Neuronal stem cell (in vitro differentiated cells): ENCODE measurements around the gene CNTNAP2.

Experiments
- DNase-seq: peaks from one replicate; pipeline ENCODE4 v3.0.0-alpha.2; 2013; ENCODE audit warnings: low spot score
- H2AFZ ChIP-seq: one replicate; pipeline ENCODE4 v1.6.1; 2013; ENCODE audit warnings: mild to moderate bottlenecking, low read length, inconsistent platforms
- H2AK5ac ChIP-seq: 2 replicates; pipeline ENCODE4 v1.6.1; 2013; ENCODE audit warnings: low read depth, mild to moderate bottlenecking, inconsistent platforms, low read length, moderate library complexity, mixed read lengths
- H2BK120ac ChIP-seq: 2 replicates; pipeline ENCODE4 v1.6.1; 2013; ENCODE audit warnings: low read depth, mild to moderate bottlenecking, inconsistent platforms, low read length, moderate library complexity, mixed read lengths
- H2BK12ac ChIP-seq: one replicate; pipeline ENCODE4 v1.6.1; 2013; ENCODE audit warnings: low read length, inconsistent platforms
- H2BK15ac ChIP-seq: 2 replicates; pipeline ENCODE4 v1.6.1; 2013; ENCODE audit warnings: mild to moderate bottlenecking, low read length, inconsistent platforms, mixed read lengths
- H2BK5ac ChIP-seq: one replicate; pipeline ENCODE4 v1.6.1; 2013; ENCODE audit warnings: inconsistent platforms, mild to moderate bottlenecking, low read length, moderate library complexity
- H3K14ac ChIP-seq: one replicate; pipeline ENCODE4 v1.6.1; 2013; ENCODE audit warnings: low read length, inconsistent platforms
- H3K18ac ChIP-seq: 2 replicates; pipeline ENCODE4 v1.6.1; 2013; ENCODE audit warnings: low read length, inconsistent platforms
- H3K23ac ChIP-seq: 2 replicates; pipeline ENCODE4 v1.6.1; 2013; ENCODE audit warnings: low read depth, mild to moderate bottlenecking, mixed read lengths, low read length, inconsistent platforms; ENCODE audit not compliant: poor library complexity
- H3K27ac ChIP-seq: replicated peaks from 3 replicates; pipeline ENCODE4 v1.5.1; 2013; ENCODE audit warnings: low read length, inconsistent platforms
- H3K27me3 ChIP-seq, 3 experiments: 2 replicates each; pipeline ENCODE4 v1.6.1; 2013; ENCODE audit warnings: low read length in 3 of 3, mild to moderate bottlenecking in 2 of 3, inconsistent platforms in 1 of 3, low read depth in 1 of 3, mixed read lengths in 1 of 3, moderate library complexity in 1 of 3; ENCODE audit not compliant: control insufficient read depth in 3 of 3, insufficient read depth in 3 of 3
- H3K36me3 ChIP-seq, 2 donors: replicated peaks in 1 of 2; 2 replicates each; pipeline ENCODE4 v1.6.1; 2013; ENCODE audit warnings: low read length in 2 of 2; ENCODE audit not compliant: control insufficient read depth in 2 of 2, insufficient read depth in 2 of 2
- H3K4ac ChIP-seq: 2 replicates; pipeline ENCODE4 v1.6.1; 2013; ENCODE audit warnings: inconsistent platforms, mild to moderate bottlenecking, low read length, moderate library complexity
- H3K4me1 ChIP-seq, 2 donors: 1 replicate in 1 of 2; 2 replicates in 1 of 2; pipeline ENCODE4 v1.6.1; 2013; ENCODE audit warnings: low read length in 2 of 2, low read depth in 1 of 2; ENCODE audit not compliant: control insufficient read depth in 2 of 2, insufficient read depth in 1 of 2
- H3K4me2 ChIP-seq: one replicate; pipeline ENCODE4 v1.6.1; 2013; ENCODE audit warnings: mild to moderate bottlenecking, low read length, inconsistent platforms; ENCODE audit not compliant: insufficient read depth, poor library complexity, severe bottlenecking
- H3K4me3 ChIP-seq, 2 donors: 2 replicates each; pipeline ENCODE4 v1.5.1; 2013; ENCODE audit warnings: low read length in 2 of 2, mild to moderate bottlenecking in 2 of 2, inconsistent platforms in 1 of 2, moderate library complexity in 1 of 2
- H3K79me1 ChIP-seq: one replicate; pipeline ENCODE4 v1.6.1; 2013; ENCODE audit warnings: low read depth, mild to moderate bottlenecking, inconsistent platforms, low read length, moderate library complexity
- H3K9ac ChIP-seq: one replicate; pipeline ENCODE4 v1.6.1; 2013; ENCODE audit warnings: mild to moderate bottlenecking, low read depth, low read length, inconsistent platforms; ENCODE audit not compliant: poor library complexity
- H3K9me3 ChIP-seq, 2 donors: replicated peaks in 1 of 2; 2 replicates each; pipeline versions ENCODE3 to v1.6.1; 2013; ENCODE audit warnings: low read length in 2 of 2, mild to moderate bottlenecking in 2 of 2, inconsistent platforms in 1 of 2, low read depth in 1 of 2, mixed read lengths in 1 of 2, moderate library complexity in 1 of 2; ENCODE audit not compliant: control insufficient read depth in 2 of 2, insufficient read depth in 1 of 2
- H4K8ac ChIP-seq: one replicate; pipeline ENCODE4 v1.6.1; 2013; ENCODE audit warnings: low read depth, mild to moderate bottlenecking, inconsistent platforms, low read length, moderate library complexity
- H4K91ac ChIP-seq: one replicate; pipeline ENCODE4 v1.6.1; 2013; ENCODE audit warnings: low read length, low read depth, mild to moderate bottlenecking, inconsistent platforms; ENCODE audit not compliant: poor library complexity
- WGBS, 2 donors: extraction: QIAGEN DNeasy Blood & Tissue Kit; methylation state at CpG; one replicate each; pipeline ENCODE4 v1.1.7; 2013; ENCODE audit warnings: missing lambda C conversion rate in 2 of 2, mixed read lengths in 1 of 2; ENCODE audit not compliant: insufficient read length in 2 of 2, insufficient replicate concordance in 1 of 2; ENCODE audit errors: extremely low coverage in 2 of 2; 5-methylcytosine and 5-hydroxymethylcytosine counted together

CNTNAP2 gene

DNA sequence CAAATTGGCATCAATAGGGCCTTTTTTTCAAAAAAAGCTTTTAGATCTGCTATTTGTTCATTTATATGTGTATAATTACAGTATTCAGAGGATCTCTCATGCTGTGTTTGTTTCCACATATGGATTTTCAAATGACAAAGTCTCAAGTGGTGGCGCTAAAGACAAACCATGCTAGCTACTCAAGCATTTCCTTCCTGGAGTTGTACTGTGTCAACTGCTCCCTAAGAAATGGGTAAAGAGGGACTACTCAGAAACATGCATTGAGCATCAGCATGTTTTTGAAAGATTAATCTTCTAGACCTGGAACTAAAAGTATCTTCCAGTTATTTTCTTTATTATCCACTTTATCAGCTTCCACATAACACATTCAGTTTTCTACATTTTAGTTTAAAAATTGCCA is 12.7 kb downstream of the CNTNAP2 start:
- no CpG with 5 or more reads among the region's 1 CpG for WGBS, 2 donors
- H3K4me1 ChIP-seq = no peaks in the 10 kb centered on the region
- no peak overlapping the region for H4K91ac ChIP-seq
- H3K18ac ChIP-seq = no peak overlapping the region
- H3K4me2 ChIP-seq = no peak overlapping the region
- DNase-seq = no peak
- H2BK12ac ChIP-seq = no peak overlapping the region
- H3K79me1 ChIP-seq = no peaks in the 10 kb centered on the region
- no peak overlapping the region for H3K14ac ChIP-seq
- H2AFZ ChIP-seq = no peak overlapping the region
- no peak overlapping the region for H2AK5ac ChIP-seq
- H2BK5ac ChIP-seq = no peak overlapping the region
- no peak overlapping the region for H3K9ac ChIP-seq
- H2BK120ac ChIP-seq = no peak overlapping the region
- no peak overlapping the region for H3K23ac ChIP-seq
- no peak overlapping the region for H3K27ac ChIP-seq
- H3K27me3 ChIP-seq = no peaks in the 10 kb centered on the region
- H3K4me3 ChIP-seq = no peak overlapping the region
- no peaks in the 10 kb centered on the region for H3K9me3 ChIP-seq
- no peak overlapping the region for H4K8ac ChIP-seq
- H3K4ac ChIP-seq = no peak overlapping the region
- H2BK15ac ChIP-seq = no peak overlapping the region
- no peaks in the 10 kb centered on the region for H3K36me3 ChIP-seq

- Histone ChIP-seq H3K14ac (no peak overlapping the region), H3K36me3 (no peaks in the 10 kb centered on the region), H3K4me2 (no peak overlapping the region), H3K27ac (no peak overlapping the region), H3K9me3 (no peaks in the 10 kb centered on the region), H4K8ac (no peak overlapping the region), H2BK15ac (no peak overlapping the region), H2BK120ac (no peak overlapping the region), H3K18ac (no peak overlapping the region), H2AFZ (no peak overlapping the region), H3K9ac (no peak overlapping the region), H3K4ac (no peak overlapping the region), H3K27me3 (no peaks in the 10 kb centered on the region), H3K79me1 (no peaks in the 10 kb centered on the region), H2BK12ac (no peak overlapping the region), H2BK5ac (no peak overlapping the region), H2AK5ac (no peak overlapping the region), H3K4me3 (no peak overlapping the region), H3K23ac (no peak overlapping the region), H4K91ac (no peak overlapping the region), H3K4me1 (no peaks in the 10 kb centered on the region)
- no peak for DNase-seq
- WGBS, 2 donors = 100% methylated on average over 1 of the region's 9 CpGs; no CpG with 5 or more reads in 1 of the 2 donors
Measured at GRCh38 chr7:146129997-146130396, 13.4 kb downstream of the CNTNAP2 start.

- H2BK120ac ChIP-seq = no peak overlapping the region
- no peak overlapping the region for H3K23ac ChIP-seq
- H3K14ac ChIP-seq = no peak overlapping the region
- no peak for DNase-seq
- H4K91ac ChIP-seq = no peak overlapping the region
- no peaks in the 10 kb centered on the region for H3K79me1 ChIP-seq
- no peak overlapping the region for H2AK5ac ChIP-seq
- H3K18ac ChIP-seq = no peak overlapping the region
- H2BK5ac ChIP-seq = no peak overlapping the region
- no peak overlapping the region for H3K4me2 ChIP-seq
- no peaks in the 10 kb centered on the region for H3K9me3 ChIP-seq
- H3K27ac ChIP-seq = no peak overlapping the region
- no peak overlapping the region for H3K4ac ChIP-seq
- no peak overlapping the region for H2BK15ac ChIP-seq
- H3K36me3 ChIP-seq = no peaks in the 10 kb centered on the region
- H2AFZ ChIP-seq = no peak overlapping the region
- H3K4me1 ChIP-seq = no peaks in the 10 kb centered on the region
- H2BK12ac ChIP-seq = no peak overlapping the region
- H3K27me3 ChIP-seq = no peaks in the 10 kb centered on the region
- no peak overlapping the region for H3K4me3 ChIP-seq
- no CpG with 5 or more reads among the region's 8 CpGs for WGBS, 2 donors
- no peak overlapping the region for H4K8ac ChIP-seq
- H3K9ac ChIP-seq = no peak overlapping the region
Measured at GRCh38 chr7:146131701-146132100, 15.1 kb downstream of the CNTNAP2 start.

DNA sequence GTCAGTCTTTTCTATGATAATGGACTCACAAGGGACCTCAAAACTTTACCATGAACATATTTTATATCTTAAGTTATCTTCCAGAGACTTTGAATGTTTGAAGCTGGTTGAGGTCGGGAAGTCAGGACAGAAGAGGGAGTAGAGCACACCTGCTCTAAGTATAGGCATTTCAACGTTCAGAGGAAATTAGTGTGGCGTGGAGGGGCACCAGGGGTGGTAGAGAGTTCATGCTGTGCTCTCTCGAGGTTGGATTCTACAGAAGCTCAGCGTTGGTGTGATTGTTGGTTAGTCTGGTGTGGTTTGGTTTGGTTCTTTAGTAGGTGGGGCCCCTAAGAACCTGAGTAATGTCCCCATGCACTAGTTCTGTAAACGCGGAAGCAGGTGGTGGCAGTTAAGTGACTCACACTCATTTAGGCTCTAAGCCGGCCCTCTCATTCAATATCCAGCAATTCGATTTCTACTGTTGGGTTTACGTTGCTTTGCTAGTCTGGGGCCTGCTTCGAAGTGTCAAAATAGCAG is 19.8 kb downstream of the CNTNAP2 start:
- Histone ChIP-seq H3K27ac (no peak overlapping the region), H3K14ac (no peak overlapping the region), H3K27me3 (no peaks in the 10 kb centered on the region), H2AFZ (no peak overlapping the region), H3K4me1 (no peaks in the 10 kb centered on the region), H3K18ac (no peak overlapping the region), H3K79me1 (no peaks in the 10 kb centered on the region), H3K36me3 (no peaks in the 10 kb centered on the region), H3K4me2 (no peak overlapping the region), H4K8ac (no peak overlapping the region), H2AK5ac (no peak overlapping the region), H3K23ac (no peak overlapping the region), H2BK120ac (no peak overlapping the region), H2BK5ac (no peak overlapping the region), H3K9me3 (no peaks in the 10 kb centered on the region), H3K4me3 (no peak overlapping the region), H2BK12ac (no peak overlapping the region), H4K91ac (no peak overlapping the region), H2BK15ac (no peak overlapping the region), H3K4ac (no peak overlapping the region), H3K9ac (no peak overlapping the region)
- no CpG with 5 or more reads among the region's 11 CpGs for WGBS, 2 donors
- no peak for DNase-seq
